ENCODE data around the gene KLRK1. TPM values are rescaled to one million over a fixed set of nuclear protein-coding genes. Genes with fewer than 3 reads are reported as not detected.
"Not testable (repeated sequence)": the region's sequence is repeated elsewhere in the genome, so short reads cannot be mapped to it uniquely, and the experiment has no call there.

The KLRK1 gene
- 1 to 10 TPM in 2 of 4 donors, under 1 TPM in 2; 0.24 to 1.1 (median 0.69) TPM for polyA plus RNA-seq (ENCODE audit: insufficient read length in 4 of 4)

DNA sequence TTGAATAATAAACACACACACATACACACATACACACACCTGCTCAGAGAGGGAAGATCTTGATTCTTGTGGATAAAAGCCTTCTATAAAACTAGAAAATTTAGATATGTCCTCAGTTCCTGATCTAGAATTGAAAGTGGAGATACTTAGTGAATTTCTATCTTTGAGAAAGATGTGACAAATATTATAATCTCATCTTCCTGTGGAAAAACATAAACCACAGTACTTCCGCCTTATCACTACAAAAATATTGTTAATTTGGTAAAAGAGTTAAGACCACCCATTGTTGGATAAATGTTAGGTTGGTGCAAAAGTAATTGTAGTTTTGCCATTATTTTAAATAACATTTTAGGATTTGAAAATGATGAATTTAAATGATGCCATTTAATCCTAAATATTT lies at the start of gene KLRK1:
KLRK1 (minus strand) TSS at position 138 of the 400 bp plus-strand sequence. CDS start 1,231 bp downstream, outside the sequence.
- no peak for DNase-seq (ENCODE audit: low read depth in 4 of 4, low spot score in 2 of 4)

DNA sequence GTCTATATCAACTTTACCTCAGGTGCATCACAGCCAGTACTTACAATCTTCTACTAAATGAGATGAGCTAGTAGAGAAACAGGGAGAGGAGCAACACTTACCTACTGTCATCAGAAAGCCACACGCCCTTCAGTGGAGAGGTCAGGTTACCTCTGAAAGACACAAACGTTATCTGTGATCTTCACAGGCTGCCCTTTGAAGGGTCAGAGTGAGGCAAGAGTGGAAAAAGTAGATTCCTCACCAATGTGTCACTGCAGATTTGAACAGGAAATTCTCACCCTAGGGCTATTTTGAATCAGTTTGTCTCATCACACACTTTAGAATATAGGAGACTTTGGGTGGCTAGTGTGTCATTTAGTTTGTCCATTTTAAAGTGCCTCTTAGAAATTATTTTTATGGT lies 47.8 kb upstream of the KLRK1 start:
- DNase-seq (ENCODE audit: low read depth in 4 of 4, low spot score in 2 of 4), result not testable (repeated sequence)

- not testable (repeated sequence) for DNase-seq (ENCODE audit: low read depth in 4 of 4, low spot score in 2 of 4)
Measured at GRCh38 chr12:10435816-10436215, 46.0 kb upstream of the KLRK1 start, which contains the start of gene KLRC2. Gene KLRC2, minus strand, starts transcription at chr12:10436010. Its CDS starts 24 bp downstream, at chr12:10435986.

DNA sequence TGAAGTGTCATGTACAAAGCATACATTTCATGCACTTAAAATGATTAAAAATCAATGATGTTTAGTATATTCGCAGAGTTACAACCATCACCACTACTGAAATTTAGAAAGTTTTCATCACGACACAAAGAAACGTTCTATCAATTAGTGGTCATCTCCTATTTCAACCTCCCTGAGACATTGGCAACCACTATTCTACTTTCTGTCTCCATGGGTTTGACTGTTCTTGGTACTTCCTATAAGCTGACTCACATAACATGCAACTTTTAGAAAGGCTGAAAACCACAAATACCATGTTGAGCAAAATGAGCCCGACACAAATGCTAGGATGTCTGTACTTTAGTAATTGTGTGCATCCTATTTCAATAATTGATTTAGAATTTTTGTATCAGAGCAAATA lies 40.8 kb upstream of the KLRK1 start:
- DNase-seq (ENCODE audit: low read depth in 4 of 4, low spot score in 2 of 4), result not testable (repeated sequence)

DNA sequence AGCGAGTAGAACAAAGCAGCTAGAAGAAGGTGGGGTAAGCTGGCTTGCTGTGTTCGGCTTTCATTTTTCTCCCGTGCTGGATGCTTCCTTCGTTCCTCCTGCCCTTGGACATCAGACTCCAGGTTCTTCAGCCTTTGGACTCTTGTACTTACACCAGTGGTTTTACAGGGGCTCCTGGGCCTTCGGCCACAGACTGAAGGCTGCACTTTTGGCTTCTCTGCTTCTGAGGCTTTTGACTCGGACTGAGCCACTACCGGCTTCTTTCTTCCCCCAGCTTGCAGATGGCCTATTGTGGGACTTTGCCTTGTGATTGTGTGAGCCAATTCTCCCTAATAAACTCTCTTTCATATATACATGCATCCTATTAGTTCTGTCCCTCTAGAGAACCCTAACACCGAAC lies 36.1 kb upstream of the KLRK1 start:
- DNase-seq (ENCODE audit: low read depth in 4 of 4, low spot score in 2 of 4), result not testable (repeated sequence)

DNA sequence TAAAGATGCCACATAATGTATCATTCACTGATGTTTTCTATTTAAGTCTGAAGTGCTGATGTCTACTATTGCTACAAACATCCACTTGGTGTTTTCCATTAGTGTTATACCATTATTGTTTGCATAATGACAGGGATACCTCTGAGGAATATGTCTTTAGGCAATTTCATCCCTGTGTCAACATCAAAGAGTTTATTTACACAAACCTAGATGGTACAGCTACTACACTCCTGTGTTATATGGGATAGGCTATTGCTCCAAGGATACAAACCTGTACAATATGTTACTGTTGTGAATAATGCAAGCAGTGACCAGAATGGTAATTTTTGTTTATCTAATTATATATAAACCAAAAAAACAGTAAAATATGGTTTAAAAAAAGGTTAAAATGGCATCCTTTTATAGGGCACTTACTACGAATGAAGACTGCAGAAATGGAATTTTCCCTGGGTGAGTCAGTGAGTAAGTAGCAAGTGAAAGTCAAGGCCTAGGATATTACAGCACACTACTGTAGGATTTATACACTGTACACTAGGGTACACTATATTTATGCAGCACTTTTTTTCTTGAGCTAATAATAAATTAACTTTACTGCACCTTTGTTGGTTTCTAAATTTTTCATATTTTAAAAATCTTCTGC lies 34.5 kb upstream of the KLRK1 start:
- not testable (repeated sequence) for DNase-seq (ENCODE audit: low read depth in 4 of 4, low spot score in 2 of 4)

GRCh38 chr12:10422159-10422558 lies 32.3 kb upstream of the KLRK1 start:
- not testable (repeated sequence) for DNase-seq (ENCODE audit: low read depth in 4 of 4, low spot score in 2 of 4)

GRCh38 chr12:10420334-10420733 lies 30.5 kb upstream of the KLRK1 start, which contains the start of gene KLRC3:
Gene KLRC3, minus strand, starts transcription at chr12:10420595. Its CDS starts 45 bp downstream, at chr12:10420550.
- DNase-seq (ENCODE audit: low read depth in 4 of 4, low spot score in 2 of 4), result not testable (repeated sequence)

DNA sequence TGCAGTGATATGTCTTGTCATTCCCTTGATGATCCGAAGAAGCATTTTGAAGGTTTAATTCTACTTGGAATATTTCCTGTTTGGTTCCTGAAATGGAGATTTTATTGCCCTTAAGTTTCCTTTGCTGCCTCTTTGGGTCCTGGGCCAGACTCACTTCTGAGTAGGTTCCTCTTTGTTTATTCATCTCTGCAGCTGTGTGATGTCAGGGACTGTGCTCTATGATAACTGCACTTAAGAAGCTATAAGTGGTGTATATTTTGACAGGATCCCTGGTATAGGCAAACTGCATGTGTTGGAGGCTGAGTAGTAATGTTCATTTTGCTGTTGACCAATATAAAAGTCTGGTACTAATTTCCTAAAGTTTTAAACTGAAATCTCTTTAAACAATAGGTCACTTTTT lies 19.6 kb upstream of the KLRK1 start, which contains the start of gene KLRC4:
KLRC4 (minus strand) TSS at position 366 of the 400 bp plus-strand sequence; CDS start at position 184, 182 bp downstream.
- no peak for DNase-seq (ENCODE audit: low read depth in 4 of 4, low spot score in 2 of 4)

DNA sequence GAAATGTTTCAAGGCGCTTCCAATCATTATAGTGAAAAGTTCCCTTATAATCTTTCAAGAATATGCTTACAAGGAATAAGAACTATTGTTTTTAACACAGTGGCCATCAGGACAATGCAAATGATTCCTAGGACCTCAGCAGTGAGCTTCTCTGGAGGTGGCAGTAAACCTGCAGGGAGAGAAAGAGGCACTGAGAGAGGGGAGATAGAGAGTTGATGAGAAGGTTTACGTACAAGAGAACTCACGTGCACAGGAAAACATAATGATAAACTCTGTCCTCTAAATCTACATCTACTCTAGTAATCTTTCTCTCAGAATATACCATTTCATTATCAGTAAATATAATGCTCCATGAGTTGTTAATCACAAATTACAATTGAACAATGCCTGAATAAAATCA lies 19.0 kb upstream of the KLRK1 start:
- no peak for DNase-seq (ENCODE audit: low read depth in 4 of 4, low spot score in 2 of 4)

- no peak for DNase-seq (ENCODE audit: low read depth in 4 of 4, low spot score in 2 of 4)
Measured at GRCh38 chr12:10406725-10407124, 16.9 kb upstream of the KLRK1 start.

DNA sequence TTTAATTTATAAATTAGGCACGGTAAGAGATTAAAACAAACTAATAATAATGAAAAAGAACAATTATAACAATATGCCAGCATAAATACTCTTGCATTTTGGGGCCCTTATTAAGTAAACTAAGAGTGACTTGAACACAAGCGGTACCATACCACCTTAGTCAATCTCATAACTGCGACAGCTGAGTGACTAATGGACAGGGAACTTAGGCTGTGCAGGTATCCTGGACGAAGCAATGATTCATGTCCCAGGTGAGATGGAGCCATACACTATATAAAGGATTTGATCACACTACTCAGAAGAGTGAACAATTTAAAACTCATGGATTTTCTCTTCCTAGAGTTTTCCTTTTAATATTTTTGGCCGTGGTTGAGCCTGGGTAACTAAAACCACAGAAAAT lies 15.5 kb upstream of the KLRK1 start:
- no peak for DNase-seq (ENCODE audit: low read depth in 4 of 4, low spot score in 2 of 4)

DNA sequence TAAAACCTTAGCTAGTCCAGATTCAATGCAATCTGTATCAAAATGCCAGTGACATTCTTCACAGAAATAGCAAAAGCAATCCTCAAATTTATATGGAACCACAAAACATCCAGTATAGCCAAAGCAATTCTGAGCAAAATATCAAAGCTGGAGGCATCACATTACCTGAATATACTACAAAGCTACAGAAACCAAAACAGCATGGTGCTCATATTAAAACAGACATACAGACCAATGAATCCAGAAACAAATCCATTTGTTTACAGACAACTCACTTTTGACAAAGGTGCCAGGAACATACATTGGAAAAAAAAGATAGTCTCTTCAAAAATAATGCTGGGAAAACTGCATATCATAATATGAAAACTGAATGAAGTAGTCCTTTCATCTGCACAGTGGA lies 15.0 kb upstream of the KLRK1 start:
- DNase-seq (ENCODE audit: low read depth in 4 of 4, low spot score in 2 of 4), result no peak

GRCh38 chr12:10400829-10401228 lies 11.0 kb upstream of the KLRK1 start:
- no peak for DNase-seq (ENCODE audit: low read depth in 4 of 4, low spot score in 2 of 4)

- no peak for DNase-seq (ENCODE audit: low read depth in 4 of 4, low spot score in 2 of 4)
Measured at GRCh38 chr12:10398168-10398567, 8.3 kb upstream of the KLRK1 start.

DNA sequence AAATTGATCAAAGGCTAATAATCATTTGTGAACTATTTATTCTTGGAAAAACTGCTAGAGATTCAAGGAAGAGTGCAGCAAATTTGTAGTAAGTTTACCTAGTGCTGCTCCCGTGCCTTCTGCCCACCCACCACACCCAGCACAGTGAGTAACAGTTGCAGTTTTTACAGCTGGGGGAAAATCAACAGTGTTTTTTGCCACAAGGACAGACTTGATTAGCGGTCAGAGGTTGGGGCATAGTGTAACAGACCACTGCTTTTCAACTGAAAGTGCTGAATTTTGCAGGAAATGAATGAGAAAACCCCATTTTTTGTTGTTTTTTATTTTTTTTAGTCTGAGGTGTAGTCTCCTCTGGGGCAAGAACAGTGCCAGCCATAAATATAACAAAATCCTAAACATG lies 7.5 kb upstream of the KLRK1 start:
- no peak for DNase-seq (ENCODE audit: low read depth in 4 of 4, low spot score in 2 of 4)

- not testable (repeated sequence) for DNase-seq (ENCODE audit: low read depth in 4 of 4, low spot score in 2 of 4)
Measured at GRCh38 chr12:10396176-10396575, 6.3 kb upstream of the KLRK1 start.

DNA sequence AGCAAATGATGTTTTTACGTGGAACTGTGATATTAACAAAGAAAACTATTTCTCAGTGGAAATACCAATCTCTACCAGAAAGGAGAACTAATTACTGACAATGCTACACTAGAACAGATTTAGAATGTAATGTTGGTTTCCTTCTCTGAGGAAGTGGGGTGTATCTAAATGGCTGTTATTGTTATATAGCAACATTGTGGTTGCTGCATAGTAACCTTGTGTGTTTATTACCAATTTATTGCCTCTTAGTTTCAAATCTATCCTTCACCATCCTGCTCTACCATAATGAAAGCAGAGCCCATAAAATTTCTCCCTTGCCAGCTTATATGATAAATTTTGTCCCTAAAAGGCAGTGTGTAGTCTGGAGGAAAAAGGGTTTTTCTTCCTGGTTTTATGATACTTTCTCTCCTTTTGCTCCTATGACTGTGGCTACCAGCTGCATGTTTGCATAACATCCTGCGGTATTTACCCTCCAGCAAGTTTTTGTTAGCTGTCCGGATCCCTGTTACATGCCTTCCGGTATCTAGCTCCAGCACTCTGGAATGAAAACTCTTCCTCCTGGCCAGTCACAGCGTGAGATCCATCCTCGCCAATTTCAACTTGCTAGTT lies 5.7 kb upstream of the KLRK1 start:
- DNase-seq (ENCODE audit: low read depth in 4 of 4, low spot score in 2 of 4), result no peak

DNA sequence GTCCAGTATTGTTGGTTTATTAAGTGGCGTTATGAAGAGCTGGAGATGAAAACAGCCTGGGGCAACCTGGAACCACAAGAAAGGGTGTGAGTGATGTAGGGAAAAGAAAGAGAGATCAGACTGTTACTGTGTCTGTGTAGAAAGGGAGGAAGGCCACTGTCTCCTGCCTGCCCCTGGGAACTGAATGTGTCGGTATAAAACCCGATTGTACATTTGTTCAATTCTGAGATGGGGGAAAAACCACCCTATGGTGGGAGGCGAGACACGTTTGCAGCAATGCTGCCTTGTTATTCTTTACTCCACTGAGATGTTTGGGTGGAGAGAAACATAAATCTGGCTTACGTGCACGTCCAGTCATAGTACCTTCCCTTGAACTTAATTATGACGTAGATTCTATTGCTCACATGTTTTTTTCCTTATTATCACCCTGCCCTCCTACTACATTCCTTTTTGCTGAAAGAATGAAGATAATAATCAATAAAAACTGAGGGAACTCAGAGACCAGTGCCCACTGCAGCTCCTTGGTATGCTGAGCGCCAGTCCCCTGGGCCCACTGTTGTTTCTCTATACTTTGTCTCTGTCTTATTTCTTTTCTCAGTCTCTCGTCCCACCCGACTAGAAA lies 4.8 kb upstream of the KLRK1 start:
- DNase-seq (ENCODE audit: low read depth in 4 of 4, low spot score in 2 of 4), result not testable (repeated sequence)

DNA sequence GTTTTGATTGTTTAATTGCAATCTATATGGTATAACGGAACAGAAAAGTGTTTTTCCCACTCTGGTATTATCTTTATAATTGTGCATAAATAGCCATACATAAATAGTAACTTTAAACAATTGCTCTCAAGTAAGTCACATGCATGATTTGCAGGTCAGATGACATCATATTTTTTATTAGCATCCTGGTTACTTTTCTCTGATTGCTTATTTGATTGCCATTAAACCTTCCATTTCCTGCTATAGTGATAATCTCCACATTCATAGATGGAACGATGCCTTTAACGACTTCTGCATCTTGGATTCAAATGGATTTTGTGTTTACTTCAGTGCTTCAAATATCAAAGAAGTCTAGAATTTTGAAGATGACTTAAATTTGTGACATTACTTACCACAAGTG lies 3.5 kb upstream of the KLRK1 start:
- DNase-seq (ENCODE audit: low read depth in 4 of 4, low spot score in 2 of 4), result no peak

- no peak for DNase-seq (ENCODE audit: low read depth in 4 of 4, low spot score in 2 of 4)
Measured at GRCh38 chr12:10392394-10392930, 2.6 kb upstream of the KLRK1 start.

All from left renal cortex interstitium (tissue), 4 donors.